HG03066 (cell line): ENCODE results near the gene TBC1D5.
A peak's percentile ranks its signal among the peaks of the same experiment; 100 is the strongest.
"Not testable (repeated sequence)": the region's sequence is repeated elsewhere in the genome, so short reads cannot be mapped to it uniquely, and the experiment has no call there.

Experiments
- ATAC-seq: cut with Tn5 transposase; IDR thresholded peaks from one replicate; pipeline ENCODE4 v1.9.1; 2021; ENCODE audit warnings: low read depth; ENCODE audit not compliant: unreplicated experiment

TBC1D5 gene

DNA sequence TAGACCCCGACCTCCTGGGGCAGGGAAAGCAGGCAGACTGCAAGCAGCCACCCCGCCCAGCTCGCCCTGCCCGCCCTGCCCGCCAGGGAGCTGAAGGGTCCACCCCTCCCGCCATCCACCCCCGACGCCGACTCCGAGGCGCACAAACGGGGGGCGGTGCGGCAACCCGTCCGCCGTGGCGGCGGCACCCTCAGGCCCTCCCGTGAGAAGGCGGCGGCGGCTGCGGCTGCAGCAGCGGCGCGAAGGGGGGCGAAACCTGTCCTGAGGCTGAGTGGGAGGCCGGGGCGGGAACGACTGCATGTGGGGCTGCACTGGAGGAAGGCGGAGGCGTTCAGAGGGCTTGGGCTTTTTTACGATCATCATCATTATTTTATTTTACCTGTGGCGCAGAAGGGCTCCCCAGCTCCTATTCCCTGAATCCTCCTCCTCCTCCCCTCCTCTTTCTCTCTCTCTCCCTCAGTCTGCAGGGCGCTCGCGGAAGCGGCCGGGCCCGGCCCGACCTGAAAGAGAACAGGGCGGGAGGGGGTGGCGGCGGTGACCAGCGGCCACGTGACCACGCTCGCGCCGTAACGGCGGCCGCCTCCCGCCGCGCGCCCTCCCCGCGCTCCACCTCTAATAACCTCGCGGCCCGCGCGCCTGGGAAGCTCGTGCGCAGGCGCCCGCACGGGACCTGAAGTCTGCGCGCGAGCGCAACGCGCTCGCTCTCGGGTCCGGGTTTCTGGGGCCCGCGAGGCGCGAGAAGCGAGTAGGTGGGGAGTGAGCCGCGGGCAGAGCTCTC is at the start of gene TBC1D5:
TSS of gene TBC1D5 (minus strand) at position 530 of the 778 bp plus-strand sequence. CDS start 234,061 bp downstream, outside the sequence.
- ATAC-seq, result peak; percentile 57

DNA sequence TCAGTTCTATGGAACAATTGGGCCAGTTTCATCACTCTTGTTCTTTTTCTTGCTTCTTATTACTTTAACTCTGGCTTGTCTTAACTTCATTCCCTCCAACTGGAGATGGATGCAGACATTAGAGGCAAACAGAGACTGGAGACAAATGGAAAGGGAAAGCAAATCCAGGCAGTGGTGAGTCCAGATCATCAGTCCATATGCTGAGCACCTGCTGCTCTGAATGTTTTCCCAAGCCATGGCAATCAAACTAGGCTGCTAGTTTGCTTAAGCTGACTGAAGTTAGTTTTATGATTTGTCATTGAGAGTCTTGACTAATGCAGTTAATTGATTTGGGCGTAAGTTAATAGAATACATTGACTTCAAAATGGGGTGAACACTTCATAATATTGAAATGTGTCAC is 41.0 kb upstream of the TBC1D5 start:
- no peak for ATAC-seq

- no peak for ATAC-seq
Measured at GRCh38 chr3:17782751-17783150, 40.3 kb upstream of the TBC1D5 start.

- ATAC-seq, result not testable (repeated sequence)
Measured at GRCh38 chr3:17780369-17780768, 37.9 kb upstream of the TBC1D5 start.

DNA sequence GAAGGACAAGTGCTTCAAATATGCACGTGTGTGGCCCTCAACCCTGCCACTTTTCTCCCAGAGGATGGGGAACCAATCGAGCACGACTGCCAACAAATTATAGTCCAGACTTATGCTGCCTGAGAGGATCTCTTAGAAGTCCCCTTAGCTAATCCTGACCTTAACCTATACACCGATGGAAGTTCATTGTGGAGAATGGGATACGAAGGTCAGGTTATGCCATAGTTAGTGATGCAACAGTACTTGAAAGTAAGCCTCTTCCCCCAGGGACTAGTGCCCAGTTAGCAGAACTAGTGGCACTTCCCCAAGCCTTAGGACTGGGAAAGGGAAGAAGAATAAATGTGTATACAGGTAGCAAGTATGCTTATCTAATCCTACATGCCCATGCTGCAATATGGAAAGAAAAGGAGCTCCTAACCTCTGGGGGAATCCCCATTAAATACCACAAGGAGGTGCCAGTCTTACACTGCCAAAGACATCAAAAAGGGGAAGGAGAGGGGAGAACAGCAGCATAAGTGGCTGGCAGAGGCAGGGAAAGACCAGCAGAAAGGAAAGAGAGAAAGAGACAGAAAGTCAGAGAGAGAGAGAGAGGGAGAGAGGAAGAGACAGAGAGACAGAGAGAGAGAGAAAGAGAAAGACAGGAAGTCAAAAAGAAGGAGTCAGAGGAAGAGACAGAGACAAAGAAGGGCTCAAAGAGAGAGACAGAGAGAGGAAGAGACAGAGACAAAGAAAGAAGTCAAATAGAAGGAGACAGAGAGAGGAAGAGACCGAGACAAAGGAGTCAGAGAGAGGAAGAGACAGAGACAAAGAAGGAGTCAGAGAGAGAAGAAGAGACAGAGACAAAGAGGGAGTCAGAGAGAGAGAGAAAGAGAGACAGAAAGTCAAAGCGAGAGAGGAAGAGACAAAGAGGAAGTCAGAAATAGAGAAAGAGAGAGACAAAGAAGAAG is 37.1 kb upstream of the TBC1D5 start:
- not testable (repeated sequence) for ATAC-seq

DNA sequence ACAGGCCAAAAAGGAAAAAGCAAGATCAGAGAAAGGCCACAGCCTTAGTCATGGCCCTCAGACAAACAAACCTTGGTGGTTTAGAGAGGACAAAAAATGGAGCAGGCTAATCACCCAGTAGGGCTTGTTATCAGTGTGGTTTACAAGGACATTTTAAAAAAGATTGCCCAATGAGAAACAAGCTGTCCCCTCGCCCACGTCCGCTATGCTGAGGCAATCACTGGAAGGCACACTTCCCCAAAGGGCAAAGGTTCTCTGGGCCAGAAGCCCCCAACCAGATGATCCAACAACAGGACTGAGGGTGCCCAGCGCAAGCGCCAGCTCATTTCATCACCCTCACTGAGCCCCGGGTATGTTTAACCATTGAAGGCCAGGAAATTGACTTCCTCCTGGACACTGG is 34.9 kb upstream of the TBC1D5 start:
- not testable (repeated sequence) for ATAC-seq

GRCh38 chr3:17775073-17775472 is 32.6 kb upstream of the TBC1D5 start:
- ATAC-seq, result no peak

DNA sequence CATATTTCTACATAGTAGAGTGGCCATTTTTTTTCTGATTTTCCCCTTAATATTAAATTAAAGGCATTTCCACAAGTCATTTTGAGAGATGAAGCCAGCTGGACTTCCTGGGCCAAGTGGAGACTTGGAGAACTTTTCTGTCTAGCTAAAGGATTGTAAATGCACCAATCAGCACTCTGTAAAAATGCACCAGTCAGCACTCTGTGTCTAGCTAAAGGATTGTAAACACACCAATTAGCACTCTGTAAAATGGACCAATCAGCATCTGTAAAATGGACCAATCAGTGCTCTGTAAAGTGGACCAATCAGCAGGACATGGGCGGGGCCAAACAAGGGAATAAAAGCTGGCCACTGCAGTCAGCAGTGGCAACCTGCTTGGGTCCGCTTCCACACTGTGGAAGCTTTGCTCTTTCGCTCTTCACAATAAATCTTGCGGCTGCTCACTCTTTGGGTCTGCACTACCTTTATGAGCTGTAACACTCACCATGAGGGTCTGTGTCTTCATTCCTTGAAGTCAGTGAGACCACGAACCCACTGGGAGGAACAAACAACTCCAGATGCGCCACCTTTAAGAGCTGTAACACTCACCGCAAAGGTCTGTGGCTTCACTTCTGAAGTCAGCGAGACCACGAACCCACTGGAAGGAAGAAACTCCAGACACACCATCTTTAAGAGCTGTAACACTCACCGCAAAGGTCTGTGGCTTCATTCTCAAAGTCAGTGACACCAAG is 31.9 kb upstream of the TBC1D5 start:
- ATAC-seq, result not testable (repeated sequence)

- no peak for ATAC-seq
Measured at GRCh38 chr3:17772556-17772955, 30.1 kb upstream of the TBC1D5 start.

GRCh38 chr3:17771177-17772017 is 29.0 kb upstream of the TBC1D5 start:
- no peak for ATAC-seq

GRCh38 chr3:17770682-17771081 is 28.3 kb upstream of the TBC1D5 start:
- no peak for ATAC-seq

DNA sequence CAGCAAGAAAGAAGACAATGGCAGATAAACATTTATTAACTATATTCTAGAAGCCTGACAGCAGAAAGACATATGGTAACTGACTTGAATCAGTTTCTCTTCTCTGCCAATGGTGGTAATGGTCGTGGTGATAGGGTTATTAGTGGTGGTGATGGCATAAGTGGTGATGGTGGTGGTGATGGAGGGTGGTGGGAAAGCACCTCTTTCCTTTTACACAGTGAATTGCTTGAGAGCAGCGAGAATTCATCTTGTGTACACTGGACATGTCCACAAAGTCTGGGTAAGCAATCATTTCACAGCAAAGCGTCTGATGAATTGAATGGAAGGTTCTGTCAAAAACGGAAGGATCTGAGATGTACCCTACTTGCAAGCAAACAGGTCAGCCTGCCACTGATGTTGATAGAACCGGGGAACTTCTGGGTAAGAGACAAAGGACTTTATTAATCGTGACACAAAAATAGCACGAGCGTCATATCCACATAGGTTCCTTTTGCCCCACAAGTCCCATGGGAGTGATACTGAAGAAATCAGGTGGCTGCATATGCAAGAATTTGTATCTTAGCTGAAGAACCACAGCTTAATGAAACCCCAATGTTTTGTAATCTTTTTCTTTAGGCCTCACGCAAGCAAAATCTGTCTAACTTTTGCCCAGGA is 23.5 kb upstream of the TBC1D5 start:
- ATAC-seq, result peak; percentile 72

DNA sequence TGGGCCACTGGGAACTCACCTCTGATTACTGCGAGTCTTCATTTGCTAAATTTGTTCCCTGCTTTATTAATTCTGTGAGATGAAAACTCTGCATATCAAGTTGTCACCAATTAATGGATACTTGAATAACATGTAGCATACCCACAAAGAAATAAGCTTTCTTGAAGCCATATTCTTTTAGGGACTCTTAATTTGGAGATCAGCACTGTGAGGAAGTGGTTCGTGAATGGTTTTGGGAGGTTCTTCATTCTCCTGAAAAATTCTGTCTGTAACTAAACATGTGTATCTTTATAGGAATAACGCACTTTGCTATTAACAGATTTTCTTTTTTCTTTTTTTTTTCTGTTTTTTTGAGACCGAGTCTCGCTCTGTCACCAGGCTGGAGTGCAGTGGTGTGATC is 19.1 kb upstream of the TBC1D5 start:
- ATAC-seq, result no peak

GRCh38 chr3:17759901-17760300 is 17.5 kb upstream of the TBC1D5 start:
- ATAC-seq, result no peak

DNA sequence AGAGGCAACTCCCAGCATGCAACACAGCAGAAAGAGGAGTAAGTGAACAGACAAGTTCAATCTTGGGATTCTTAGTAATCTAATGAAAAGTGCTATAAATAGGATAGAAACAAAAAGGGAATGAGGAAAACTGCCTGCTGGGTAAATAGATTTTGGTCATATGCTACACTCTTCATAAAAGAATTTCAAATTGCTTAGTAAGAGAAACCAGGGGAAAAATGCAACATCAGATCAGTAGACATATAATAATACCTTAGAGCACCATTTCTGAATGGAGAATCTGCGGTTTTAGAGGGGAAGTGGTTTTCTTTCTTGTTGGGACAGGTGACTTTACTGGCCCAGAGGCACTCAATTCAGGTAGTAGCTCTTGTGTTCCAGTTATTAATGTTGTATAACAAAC is 13.4 kb upstream of the TBC1D5 start:
- peak; percentile 65 for ATAC-seq

DNA sequence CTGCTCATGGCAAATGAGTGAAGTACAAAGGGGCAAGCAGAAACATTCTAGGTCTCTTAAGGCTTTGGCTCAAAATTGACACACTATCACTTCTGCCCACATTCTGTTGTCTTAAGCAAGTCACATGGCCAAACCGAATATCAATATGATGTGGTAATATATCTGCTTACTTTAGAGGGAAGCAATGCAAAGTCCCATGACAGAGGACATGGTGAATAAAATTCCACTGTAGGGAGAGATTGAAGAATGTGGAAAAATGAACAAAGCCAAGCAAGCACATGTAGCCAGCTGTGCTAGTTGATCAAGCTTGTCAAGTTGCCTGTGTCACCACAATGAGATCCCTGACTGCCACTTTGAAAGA is 11.2 kb upstream of the TBC1D5 start:
- no peak for ATAC-seq

DNA sequence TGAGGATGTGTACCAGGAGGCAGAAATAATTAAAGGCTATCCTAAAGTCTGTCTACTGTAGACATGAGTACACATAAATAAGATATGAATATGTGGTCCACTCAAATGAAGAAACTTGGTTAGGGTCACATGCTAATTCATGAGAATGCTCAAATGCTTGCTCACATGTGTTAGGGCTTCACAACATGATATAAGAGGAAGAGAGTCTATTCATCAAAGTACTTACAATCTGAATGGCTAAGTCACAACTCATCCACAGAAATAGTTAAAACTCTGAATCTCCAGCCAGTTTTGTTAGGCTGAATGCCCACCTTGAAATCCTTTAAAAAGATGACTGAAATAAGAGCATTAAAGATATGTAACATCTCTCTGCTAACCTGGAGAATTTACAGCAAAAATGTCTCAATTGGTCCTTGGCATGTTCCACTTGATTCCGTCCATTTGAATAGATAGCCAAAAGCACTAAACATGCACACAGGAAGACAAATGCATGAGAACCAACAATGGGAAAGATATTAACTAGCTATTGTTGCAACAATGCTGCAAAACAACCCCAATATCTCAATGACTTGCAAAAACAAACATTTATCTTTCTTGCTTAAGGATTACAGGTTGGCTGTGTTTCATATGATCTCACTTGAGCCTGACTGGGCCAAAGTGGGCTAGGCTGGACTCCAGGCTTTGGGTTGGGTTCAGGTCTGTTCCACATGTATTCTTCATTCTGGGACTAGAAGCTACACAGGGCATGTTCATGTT is 10.6 kb upstream of the TBC1D5 start:
- ATAC-seq, result no peak

DNA sequence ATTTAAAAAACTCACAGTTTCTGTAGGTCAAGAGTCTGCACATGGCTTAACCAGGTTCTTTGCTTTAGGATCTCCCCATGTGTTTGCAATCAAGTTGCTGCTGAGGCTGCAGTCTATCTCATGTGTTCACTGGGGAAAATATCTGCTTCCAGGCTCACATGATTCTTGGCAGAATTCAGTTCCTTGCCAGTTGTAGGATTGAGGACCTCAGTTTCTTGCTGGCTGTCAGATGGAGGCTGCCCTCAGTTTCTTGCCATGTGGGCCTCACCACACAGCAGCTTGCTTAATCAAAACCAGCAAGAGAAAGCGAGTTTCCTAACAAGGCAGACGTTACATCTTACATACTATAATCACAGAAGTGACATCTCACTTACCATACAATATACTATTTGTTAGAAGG is 10.0 kb upstream of the TBC1D5 start:
- no peak for ATAC-seq
